DND-41 (cell line): ENCODE data around the gene SERPINB11.

Source experiments
- ATAC-seq: fragments of 200-7000 bp; cut with Tn5 transposase; 3 replicates; pipeline ENCODE4 v1.9.1; 2021; ENCODE audit warnings: low read depth; ENCODE audit not compliant: insufficient read depth
- DNase-seq: peaks from one replicate; pipeline ENCODE4 v3.0.0-alpha.2; 2020
- H2AFZ ChIP-seq: 2 replicates; pipeline ENCODE4 v1.6.0; 2012; ENCODE audit warnings: low read depth, low read length
- H3K27ac ChIP-seq: 2 replicates; pipeline ENCODE4 v1.5.1; 2012; ENCODE audit warnings: low read length, inconsistent platforms
- H3K27me3 ChIP-seq: fragments of 200-600 bp; sonication (generic); 2 replicates; pipeline ENCODE4 v1.6.0; 2012; ENCODE audit warnings: low read length, mild to moderate bottlenecking, inconsistent platforms; ENCODE audit not compliant: insufficient read depth, poor library complexity
- H3K36me3 ChIP-seq: 2 replicates; pipeline ENCODE4 v1.5.1; 2012; ENCODE audit warnings: low read length, inconsistent platforms; ENCODE audit not compliant: insufficient read depth
- H3K4me1 ChIP-seq: 2 replicates; pipeline ENCODE4 v1.5.1; 2012; ENCODE audit warnings: mild to moderate bottlenecking, low read length; ENCODE audit not compliant: insufficient read depth
- H3K4me2 ChIP-seq: 2 replicates; pipeline ENCODE4 v1.6.0; 2012; ENCODE audit warnings: mild to moderate bottlenecking, moderate library complexity, low read length, inconsistent platforms; ENCODE audit not compliant: insufficient read depth
- H3K4me3 ChIP-seq, 2 experiments: fragments of 200-600 bp in 1 of 2; shearing (Covaris generic) in 1 of 2; 2 replicates each; pipeline ENCODE4 v1.5.1; 2012 to 2016; ENCODE audit warnings: inconsistent platforms in 2 of 2, low read length in 2 of 2, mild to moderate bottlenecking in 2 of 2, low read depth in 1 of 2, moderate library complexity in 1 of 2
- H3K79me2 ChIP-seq: 2 replicates; pipeline ENCODE4 v1.6.0; 2012; ENCODE audit warnings: low read length, inconsistent platforms; ENCODE audit not compliant: insufficient read depth
- H3K9ac ChIP-seq: 2 replicates; pipeline ENCODE4 v1.6.0; 2012; ENCODE audit warnings: low read depth, mild to moderate bottlenecking, inconsistent platforms, low read length, moderate library complexity
- H3K9me3 ChIP-seq: 2 replicates; pipeline ENCODE4 v1.5.1; 2012; ENCODE audit warnings: low read length, moderate library complexity, mild to moderate bottlenecking, inconsistent platforms; ENCODE audit not compliant: insufficient read depth, severe bottlenecking
- H4K20me1 ChIP-seq: 2 replicates; pipeline ENCODE4 v1.6.0; 2012; ENCODE audit warnings: low read length; ENCODE audit not compliant: insufficient read depth
- CTCF ChIP-seq: IDR thresholded peaks from 2 replicates; pipeline ENCODE4 v1.5.1; 2012; ENCODE audit warnings: borderline replicate concordance, low read length, moderate library complexity, mild to moderate bottlenecking; ENCODE audit not compliant: poor library complexity, severe bottlenecking; ENCODE audit errors: extremely low read depth
- EZH2 ChIP-seq: IDR thresholded peaks from 3 replicates; pipeline ENCODE4 v1.6.1; 2012; ENCODE audit warnings: borderline replicate concordance, low read depth, mild to moderate bottlenecking, moderate library complexity, low read length, inconsistent platforms; ENCODE audit not compliant: severe bottlenecking

SERPINB11 gene

GRCh38 chr18:63684718-63685117 is 18.0 kb upstream of the SERPINB11 start:
- no peak for TF ChIP-seq CTCF
- TF ChIP-seq EZH2, result no peak
- H3K36me3 ChIP-seq, result no peaks in the 10 kb centered on the region
- ATAC-seq (no peak), DNase-seq (no peak)
- H3K9me3 ChIP-seq, result no peaks in the 10 kb centered on the region
- H3K79me2 ChIP-seq, result no peaks in the 10 kb centered on the region
- peaks cover 2% of the 10 kb centered on the region for H3K27me3 ChIP-seq
- no peak overlapping the region for H2AFZ ChIP-seq
- H3K27ac ChIP-seq, result no peak overlapping the region
- H4K20me1 ChIP-seq, result no peaks in the 10 kb centered on the region
- no peak overlapping the region for H3K4me3 ChIP-seq
- H3K4me2 ChIP-seq, result no peak overlapping the region
- no peak overlapping the region for H3K9ac ChIP-seq
- no peaks in the 10 kb centered on the region for H3K4me1 ChIP-seq

- H3K79me2 ChIP-seq, result no peaks in the 10 kb centered on the region
- H3K36me3 ChIP-seq, result no peaks in the 10 kb centered on the region
- no peak overlapping the region for H3K9ac ChIP-seq
- DNase-seq, result no peak
- no peak overlapping the region for H2AFZ ChIP-seq
- no peak overlapping the region for H3K4me3 ChIP-seq
- H3K9me3 ChIP-seq, result no peaks in the 10 kb centered on the region
- no peak for ATAC-seq
- no peaks in the 10 kb centered on the region for H3K4me1 ChIP-seq
- H3K4me2 ChIP-seq, result no peak overlapping the region
- no peak for TF ChIP-seq CTCF
- no peak for TF ChIP-seq EZH2
- H4K20me1 ChIP-seq, result no peaks in the 10 kb centered on the region
- peaks cover 2% of the 10 kb centered on the region for H3K27me3 ChIP-seq
- H3K27ac ChIP-seq, result no peak overlapping the region
Measured at GRCh38 chr18:63686871-63687270, 15.9 kb upstream of the SERPINB11 start.

GRCh38 chr18:63689064-63689463 is 13.7 kb upstream of the SERPINB11 start:
- Histone ChIP-seq H3K27ac (no peak overlapping the region), H3K4me1 (no peaks in the 10 kb centered on the region), H3K79me2 (no peaks in the 10 kb centered on the region), H3K36me3 (no peaks in the 10 kb centered on the region), H3K4me3 (no peak overlapping the region), H4K20me1 (no peaks in the 10 kb centered on the region), H3K27me3 (peaks cover 2% of the 10 kb centered on the region), H3K9ac (no peak overlapping the region), H3K9me3 (no peaks in the 10 kb centered on the region), H3K4me2 (no peak overlapping the region), H2AFZ (no peak overlapping the region)
- no peak for ATAC-seq
- DNase-seq, result no peak
- TF ChIP-seq CTCF, result no peak
- no peak for TF ChIP-seq EZH2

- TF ChIP-seq EZH2, result no peak
- no peak for TF ChIP-seq CTCF
- Histone ChIP-seq H3K4me1 (no peaks in the 10 kb centered on the region), H4K20me1 (no peaks in the 10 kb centered on the region), H3K9me3 (no peaks in the 10 kb centered on the region), H3K79me2 (no peaks in the 10 kb centered on the region), H3K4me3 (no peak overlapping the region), H3K9ac (no peak overlapping the region), H3K27ac (no peak overlapping the region), H3K27me3 (no peaks in the 10 kb centered on the region), H3K36me3 (no peaks in the 10 kb centered on the region), H3K4me2 (no peak overlapping the region), H2AFZ (no peak overlapping the region)
- ATAC-seq, result no peak
- no peak for DNase-seq
Measured at GRCh38 chr18:63697097-63697660, 5.6 kb upstream of the SERPINB11 start.
